ENCODE data around the gene CYTH4. TPM values are rescaled to one million over a fixed set of nuclear protein-coding genes. Genes with fewer than 3 reads are reported as not detected.

The CYTH4 gene
- total RNA-seq, 1 experiment from 2014 or later = not detected

DNA sequence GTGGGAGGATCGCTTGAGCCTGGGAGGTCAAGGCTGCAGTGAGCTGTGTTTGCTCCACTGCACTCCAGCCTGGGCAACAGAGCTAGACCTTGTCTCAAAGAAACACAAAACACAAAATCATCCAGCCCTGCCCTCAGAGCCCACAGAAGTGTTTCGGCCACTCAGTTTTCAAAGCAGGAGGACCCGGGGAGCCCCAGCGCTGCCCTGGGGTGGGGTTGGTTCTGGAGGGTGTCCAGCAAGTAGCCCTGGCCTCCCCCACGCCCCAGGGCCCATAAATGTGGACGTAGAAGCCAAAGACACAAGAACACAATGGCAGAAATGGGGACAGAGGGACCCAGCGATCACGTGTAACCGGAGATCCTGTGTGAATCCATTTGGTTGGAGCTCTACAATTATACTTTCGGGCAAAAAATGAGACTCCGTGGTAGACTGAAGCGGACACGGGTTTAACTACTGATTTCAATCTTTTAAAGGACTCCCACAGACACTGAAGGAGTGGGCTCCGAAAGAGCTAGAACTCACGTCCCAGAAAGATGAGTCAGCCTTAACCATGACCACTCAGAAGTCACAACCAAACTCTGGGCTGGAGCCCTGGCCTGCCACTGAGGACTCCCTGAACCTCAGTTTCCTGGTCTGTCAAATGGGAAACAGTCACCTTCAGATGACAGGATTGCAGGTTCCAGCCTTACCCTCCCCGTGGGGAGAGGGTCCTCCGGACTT lies 9.0 kb upstream of the CYTH4 start:
- Mint-ChIP-seq H3K4me1 (ENCODE audit: insufficient read depth, unreplicated experiment) (no peaks in the 10 kb centered on the region), H3K4me3 (ENCODE audit: unreplicated experiment) (no peak overlapping the region), H3K27ac (ENCODE audit: low read depth, unreplicated experiment) (no peak overlapping the region), H3K9me3 (ENCODE audit: unreplicated experiment) (no peaks in the 10 kb centered on the region), H3K36me3 (ENCODE audit: insufficient read depth, unreplicated experiment) (no peaks in the 10 kb centered on the region), H3K27me3 (ENCODE audit: insufficient read depth, unreplicated experiment) (no peaks in the 10 kb centered on the region)
- no TSS peak for BruUV-seq (replicated peaks)
- TF ChIP-seq, protein P1, sequence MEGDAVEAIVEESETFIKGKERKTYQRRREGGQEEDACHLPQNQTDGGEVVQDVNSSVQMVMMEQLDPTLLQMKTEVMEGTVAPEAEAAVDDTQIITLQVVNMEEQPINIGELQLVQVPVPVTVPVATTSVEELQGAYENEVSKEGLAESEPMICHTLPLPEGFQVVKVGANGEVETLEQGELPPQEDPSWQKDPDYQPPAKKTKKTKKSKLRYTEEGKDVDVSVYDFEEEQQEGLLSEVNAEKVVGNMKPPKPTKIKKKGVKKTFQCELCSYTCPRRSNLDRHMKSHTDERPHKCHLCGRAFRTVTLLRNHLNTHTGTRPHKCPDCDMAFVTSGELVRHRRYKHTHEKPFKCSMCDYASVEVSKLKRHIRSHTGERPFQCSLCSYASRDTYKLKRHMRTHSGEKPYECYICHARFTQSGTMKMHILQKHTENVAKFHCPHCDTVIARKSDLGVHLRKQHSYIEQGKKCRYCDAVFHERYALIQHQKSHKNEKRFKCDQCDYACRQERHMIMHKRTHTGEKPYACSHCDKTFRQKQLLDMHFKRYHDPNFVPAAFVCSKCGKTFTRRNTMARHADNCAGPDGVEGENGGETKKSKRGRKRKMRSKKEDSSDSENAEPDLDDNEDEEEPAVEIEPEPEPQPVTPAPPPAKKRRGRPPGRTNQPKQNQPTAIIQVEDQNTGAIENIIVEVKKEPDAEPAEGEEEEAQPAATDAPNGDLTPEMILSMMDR (IDR thresholded peaks at IDR 0.05; ENCODE audit: unreplicated experiment) = no peak
- ChIA-PET POLR2A (no interaction called here), CTCF (interaction anchor here (0.6 to 5.3 kb wide), 3 partner anchors 8 to 43 kb away, joined by 3 to 36 read pairs (median 4); no protein-coding TSS in a partner anchor)
- peak; percentile 35 for DNase-seq (ENCODE audit: unreplicated experiment)
- intact Hi-C loops (cut with micrococcal nuclease) = no loop called here

DNA sequence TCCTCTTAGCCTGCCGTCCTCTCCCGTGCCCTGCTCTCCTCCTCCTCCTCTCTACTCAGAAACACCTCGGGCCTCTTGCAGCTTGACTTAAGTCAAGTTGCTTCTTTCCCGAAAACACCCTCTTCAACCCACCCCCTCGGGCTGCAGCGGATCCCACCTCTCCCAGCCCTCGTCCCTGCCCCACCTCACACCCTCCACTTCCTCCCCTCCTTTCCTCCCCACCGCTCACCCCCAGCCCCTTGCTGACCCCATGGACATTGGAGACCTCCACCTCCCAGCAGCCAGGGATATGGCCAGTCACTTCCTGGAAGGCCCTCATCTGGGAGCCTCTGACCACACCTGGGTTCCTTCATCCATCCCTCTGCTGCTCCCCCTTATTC lies 8.5 kb upstream of the CYTH4 start:
- H3K27me3 Mint-ChIP-seq (ENCODE audit: insufficient read depth, unreplicated experiment) = no peaks in the 10 kb centered on the region
- intact Hi-C loops (cut with micrococcal nuclease) = no loop called here
- ChIA-PET POLR2A (no interaction called here), CTCF (interaction anchor here (0.9 to 5.3 kb wide), 2 partner anchors 14 to 43 kb away, joined by 3 to 36 read pairs; no protein-coding TSS in a partner anchor)
- H3K36me3 Mint-ChIP-seq (ENCODE audit: insufficient read depth, unreplicated experiment) = no peaks in the 10 kb centered on the region
- no peak for DNase-seq (ENCODE audit: unreplicated experiment)
- BruUV-seq (replicated peaks) = no TSS peak
- no peak overlapping the region for H3K4me3 Mint-ChIP-seq (ENCODE audit: unreplicated experiment)
- H3K27ac Mint-ChIP-seq (ENCODE audit: low read depth, unreplicated experiment) = no peak overlapping the region
- TF ChIP-seq, protein P1 (IDR thresholded peaks at IDR 0.05; ENCODE audit: unreplicated experiment) = no peak
- H3K4me1 Mint-ChIP-seq (ENCODE audit: insufficient read depth, unreplicated experiment) = no peaks in the 10 kb centered on the region
- H3K9me3 Mint-ChIP-seq (ENCODE audit: unreplicated experiment) = no peaks in the 10 kb centered on the region

DNA sequence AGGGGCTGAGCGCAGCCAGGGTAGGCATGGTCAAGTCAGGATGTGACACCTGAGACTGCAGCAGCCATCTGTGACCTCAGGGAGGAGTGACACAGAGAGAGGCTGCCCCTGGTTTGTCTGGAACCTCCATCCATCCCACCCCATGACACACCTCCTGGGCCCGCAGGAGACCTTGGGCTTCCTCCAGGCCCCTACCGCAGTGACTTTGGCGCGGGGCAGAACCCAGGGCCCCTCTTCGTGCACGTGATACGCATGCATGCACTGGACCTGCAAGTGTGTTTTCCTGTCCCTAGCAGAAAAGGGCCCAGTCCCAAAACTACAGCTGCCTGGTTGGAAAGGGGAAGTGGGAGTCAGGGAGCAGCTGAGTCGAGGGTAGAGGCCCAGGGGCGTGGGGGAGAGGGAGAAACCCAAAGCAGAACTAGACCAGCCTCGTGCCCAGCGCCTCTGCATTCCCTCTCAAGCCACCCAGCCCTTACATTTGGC lies 7.9 kb upstream of the CYTH4 start:
- no peaks in the 10 kb centered on the region for H3K27me3 Mint-ChIP-seq (ENCODE audit: insufficient read depth, unreplicated experiment)
- H3K4me1 Mint-ChIP-seq (ENCODE audit: insufficient read depth, unreplicated experiment) = no peaks in the 10 kb centered on the region
- H3K27ac Mint-ChIP-seq (ENCODE audit: low read depth, unreplicated experiment) = no peak overlapping the region
- no TSS peak for BruUV-seq (replicated peaks)
- ChIA-PET POLR2A (no interaction called here), CTCF (interaction anchor here (0.7 kb wide), 1 partner anchor 296 kb away, joined by 3 read pairs; no protein-coding TSS in a partner anchor)
- no peak for DNase-seq (ENCODE audit: unreplicated experiment)
- no peak overlapping the region for H3K4me3 Mint-ChIP-seq (ENCODE audit: unreplicated experiment)
- H3K9me3 Mint-ChIP-seq (ENCODE audit: unreplicated experiment) = no peaks in the 10 kb centered on the region
- intact Hi-C loops (cut with micrococcal nuclease) = no loop called here
- H3K36me3 Mint-ChIP-seq (ENCODE audit: insufficient read depth, unreplicated experiment) = no peaks in the 10 kb centered on the region
- TF ChIP-seq, protein P1 (IDR thresholded peaks at IDR 0.05; ENCODE audit: unreplicated experiment) = no peak

DNA sequence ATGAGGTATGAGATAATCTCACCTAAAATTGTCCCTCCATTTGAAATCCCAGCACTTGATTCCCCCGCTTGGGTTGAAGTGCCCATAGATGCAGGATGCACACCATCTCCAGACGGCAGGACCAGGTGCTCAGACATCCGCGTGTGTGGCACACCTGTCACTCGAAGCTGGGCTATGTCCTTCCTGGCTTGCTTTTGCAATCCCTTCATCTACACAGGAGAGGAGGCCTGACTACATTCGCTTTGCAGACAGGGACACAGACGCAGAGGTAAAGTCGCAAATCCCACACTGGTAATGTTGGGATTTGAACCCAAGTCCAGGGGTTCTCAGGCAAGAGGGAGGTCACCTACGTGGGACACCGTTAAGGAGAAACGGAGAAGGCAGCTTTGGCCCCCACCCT lies 7.2 kb upstream of the CYTH4 start:
- Mint-ChIP-seq H3K27me3 (ENCODE audit: insufficient read depth, unreplicated experiment) (no peaks in the 10 kb centered on the region), H3K27ac (ENCODE audit: low read depth, unreplicated experiment) (no peak overlapping the region), H3K4me1 (ENCODE audit: insufficient read depth, unreplicated experiment) (no peaks in the 10 kb centered on the region), H3K9me3 (ENCODE audit: unreplicated experiment) (no peaks in the 10 kb centered on the region), H3K36me3 (ENCODE audit: insufficient read depth, unreplicated experiment) (no peaks in the 10 kb centered on the region), H3K4me3 (ENCODE audit: unreplicated experiment) (no peak overlapping the region)
- DNase-seq (ENCODE audit: unreplicated experiment) = no peak
- ChIA-PET POLR2A (interaction anchor here (0.6 kb wide), 1 partner anchor 10 kb away, joined by 3 read pairs; no protein-coding TSS in a partner anchor), CTCF (interaction anchor here (0.5 kb wide), 1 partner anchor 292 kb away, joined by 3 read pairs; no protein-coding TSS in a partner anchor)
- TF ChIP-seq, protein P1 (IDR thresholded peaks at IDR 0.05; ENCODE audit: unreplicated experiment) = no peak
- BruUV-seq (replicated peaks) = no TSS peak
- intact Hi-C loops (cut with micrococcal nuclease) = no loop called here
